ENCODE data around the gene HOXA1. TPM values are rescaled to one million over a fixed set of nuclear protein-coding genes. Genes with fewer than 3 reads are reported as not detected.

The HOXA1 gene
- total and polyA plus RNA-seq, 2 of the 8 experiments (the other 6 are each of a cell fraction or from before 2014, with no cell fraction given), result not detected

- Histone ChIP-seq H2BK12ac (ENCODE audit: low read depth, low read length) (peak overlapping the region; percentile 35; the same call in 1 of the 2 replicates), H2BK15ac (ENCODE audit: low read length) (no peak overlapping the region), H2AK5ac (ENCODE audit: low read depth, low read length) (no peak overlapping the region; the same call in 1 of the 2 replicates), H3K79me2 (ENCODE audit: control insufficient read depth in 1 of 2, insufficient read depth in 2 of 2, low read length in 2 of 2) (no peaks in the 10 kb centered on the region), H3K4me2 (ENCODE audit: insufficient read depth in 1 of 2, low read depth in 2 of 2, low read length in 2 of 2) (no peak overlapping the region), H4K20me1 (replicated peaks in 1 of 2; ENCODE audit: control insufficient read depth in 1 of 2, insufficient read depth in 2 of 2, low read length in 2 of 2) (peaks cover 20 to 30% of the 10 kb centered on the region in 2 experiments), H2BK120ac (replicated peaks; ENCODE audit: low read depth, low read length) (no peak overlapping the region), H3K4me3 (ENCODE audit: extremely low read depth in 1 of 4, insufficient read depth in 2 of 4, low read depth in 3 of 4, low read length in 4 of 4) (no peak overlapping the region), H3K56ac (replicated peaks; ENCODE audit: insufficient read length, low read depth, low read length) (no peak overlapping the region), H3K9ac (replicated peaks in 1 of 4; ENCODE audit: extremely low read depth in 1 of 4, low read depth in 3 of 4, low read length in 3 of 4) (no peak overlapping the region), H4K5ac (ENCODE audit: insufficient read length, low read depth, low read length) (no peak overlapping the region), H3K23ac (ENCODE audit: insufficient read length) (no peak overlapping the region), H3K27me3 (replicated peaks in 1 of 4; ENCODE audit: control insufficient read depth in 3 of 4, extremely low read depth in 1 of 4, insufficient read depth in 3 of 4, low read length in 3 of 4) (peaks cover 100% of the 10 kb centered on the region in 4 experiments), H3K36me3 (ENCODE audit: control insufficient read depth in 2 of 4, insufficient read depth in 4 of 4, low read length in 3 of 4) (peaks cover 0 to 4% (median 0%) of the 10 kb centered on the region in 4 experiments; a peak in 1 of 8 replicates), H3K9me3 (ENCODE audit: insufficient read depth in 2 of 2, low read depth in 1 of 2, low read length in 1 of 2) (peaks cover 0 to 4% of the 10 kb centered on the region in 2 experiments; a peak in 1 of 4 replicates), H2AFZ (ENCODE audit: low read length) (no peak overlapping the region), H2BK20ac (ENCODE audit: low read length) (no peak overlapping the region), H3K4me1 (replicated peaks in 1 of 4; ENCODE audit: control insufficient read depth in 3 of 4, insufficient read depth in 4 of 4, low read length in 3 of 4) (0 out of 7 replicates have a peak, but pooled peaks cover 0 to 2% (median under 1%) of the 10 kb centered on the region in 4 experiments), H3K18ac (ENCODE audit: extremely low read depth, low read length) (no peak overlapping the region), H4K8ac (ENCODE audit: extremely low read depth, insufficient read depth, low read length) (no peak overlapping the region), H3K27ac (ENCODE audit: low read depth, low read length) (no peak overlapping the region), H4K91ac (replicated peaks; ENCODE audit: insufficient read length, low read length) (no peak overlapping the region), H3K23me2 (ENCODE audit: low read depth, low read length) (no peaks in the 10 kb centered on the region; the same call in 1 of the 2 replicates), H3K4ac (replicated peaks; ENCODE audit: insufficient read length, low read depth, low read length) (no peak overlapping the region), H2BK5ac (ENCODE audit: low read depth, low read length) (no peak overlapping the region), H3K14ac (ENCODE audit: insufficient read length) (no peak overlapping the region), H3K79me1 (ENCODE audit: low read depth, low read length) (no peaks in the 10 kb centered on the region)
- no peak for TF ChIP-seq GTF2F1 (IDR thresholded peaks at IDR 0.05; ENCODE audit: borderline replicate concordance, low read depth, low read length)
- peak; percentile 51 for TF ChIP-seq RNF2 (IDR thresholded peaks at IDR 0.05; ENCODE audit: borderline replicate concordance, low read depth, low read length, missing control alignments, poor library complexity, severe bottlenecking)
- TF ChIP-seq SUZ12 (IDR thresholded peaks at IDR 0.05; ENCODE audit: low read length), result peak; percentile 19; the same call in 1 of the 2 replicates
- ChIA-PET POLR2A (ENCODE audit: partially characterized antibody) (no interaction called here), CTCF (ENCODE audit: partially characterized antibody) (interaction anchor here (1.0 to 1.1 kb wide), 3 partner anchors 19 to 36 kb away, joined by 3 read pairs; no protein-coding TSS in a partner anchor)
- no peak for DNase-seq (ENCODE audit: low read depth in 1 of 2, low spot score in 2 of 2)
- FAIRE-seq, result no peak
- WGBS, 2 experiments (ENCODE audit: extremely low coverage in 1 of 2, insufficient coverage in 1 of 2, insufficient read length in 1 of 2, insufficient replicate concordance in 2 of 2, low coverage in 1 of 2, low lambda C conversion rate in 2 of 2, missing lambda C conversion rate in 1 of 2), result 45% methylated on average over 8 of the region's 8 CpGs; no CpG with 5 or more reads in 1 of the 2 experiments
Measured at GRCh38 chr7:27124902-27125689, 29.3 kb upstream of the HOXA1 start.
